Fibroblast of lung (primary cell): ENCODE measurements around the gene CIB1.

ENCODE experiments used
- EZH2 ChIP-seq: IDR thresholded peaks from 2 replicates; pipeline ENCODE4 v1.5.1; 2012; ENCODE audit warnings: low read length, control low read depth, mild to moderate bottlenecking; ENCODE audit errors: missing control alignments
- TF ChIP-seq, protein P1 (sequence below), 2 donors: IDR thresholded peaks in 1 of 2; conservative IDR thresholded peaks in 1 of 2; 1 replicate in 1 of 2; 2 replicates in 1 of 2; pipeline ENCODE4 v1.5.1; 2011 to 2012; ENCODE audit warnings: low read length in 2 of 2, control low read depth in 1 of 2, inconsistent platforms in 1 of 2, low read depth in 1 of 2, mild to moderate bottlenecking in 1 of 2

DNA sequence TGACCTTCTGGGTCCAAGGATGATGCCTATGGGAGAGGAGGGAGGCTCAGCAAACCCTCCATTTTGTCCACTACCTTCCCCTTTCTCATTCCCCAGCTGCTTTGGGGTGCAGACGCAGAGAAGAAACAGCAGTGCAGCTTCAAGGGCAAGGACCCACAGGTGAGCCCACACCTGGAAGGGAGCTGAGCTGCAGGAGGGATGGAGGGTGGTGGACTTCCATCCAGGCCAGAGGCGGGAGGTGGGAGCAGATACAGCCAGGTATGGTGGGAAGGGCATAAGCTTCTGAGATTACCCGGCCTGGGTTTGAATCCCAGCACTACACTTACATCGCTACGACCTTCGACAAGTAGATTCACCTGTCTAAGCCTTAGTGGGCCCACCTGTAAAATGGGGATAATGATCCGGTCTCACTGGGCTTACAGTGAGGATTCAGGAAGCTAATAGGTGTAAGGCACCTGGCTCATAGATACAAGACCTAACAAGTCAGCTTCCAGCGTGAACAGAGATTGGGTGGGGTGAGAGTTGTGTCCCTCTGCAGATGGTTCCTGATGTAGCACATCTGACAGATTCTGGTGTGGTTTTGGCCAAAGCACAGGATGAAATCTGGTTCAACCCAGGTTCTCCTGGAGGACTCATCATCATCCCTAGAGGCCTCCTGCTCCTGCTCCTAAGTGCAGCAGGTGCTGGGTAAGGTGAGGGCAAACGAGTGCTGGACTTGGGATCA, 15.9 kb downstream of the CIB1 start:
- TF ChIP-seq, protein P1, sequence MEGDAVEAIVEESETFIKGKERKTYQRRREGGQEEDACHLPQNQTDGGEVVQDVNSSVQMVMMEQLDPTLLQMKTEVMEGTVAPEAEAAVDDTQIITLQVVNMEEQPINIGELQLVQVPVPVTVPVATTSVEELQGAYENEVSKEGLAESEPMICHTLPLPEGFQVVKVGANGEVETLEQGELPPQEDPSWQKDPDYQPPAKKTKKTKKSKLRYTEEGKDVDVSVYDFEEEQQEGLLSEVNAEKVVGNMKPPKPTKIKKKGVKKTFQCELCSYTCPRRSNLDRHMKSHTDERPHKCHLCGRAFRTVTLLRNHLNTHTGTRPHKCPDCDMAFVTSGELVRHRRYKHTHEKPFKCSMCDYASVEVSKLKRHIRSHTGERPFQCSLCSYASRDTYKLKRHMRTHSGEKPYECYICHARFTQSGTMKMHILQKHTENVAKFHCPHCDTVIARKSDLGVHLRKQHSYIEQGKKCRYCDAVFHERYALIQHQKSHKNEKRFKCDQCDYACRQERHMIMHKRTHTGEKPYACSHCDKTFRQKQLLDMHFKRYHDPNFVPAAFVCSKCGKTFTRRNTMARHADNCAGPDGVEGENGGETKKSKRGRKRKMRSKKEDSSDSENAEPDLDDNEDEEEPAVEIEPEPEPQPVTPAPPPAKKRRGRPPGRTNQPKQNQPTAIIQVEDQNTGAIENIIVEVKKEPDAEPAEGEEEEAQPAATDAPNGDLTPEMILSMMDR (conservative IDR thresholded peaks at IDR 0.05 in 1 of 2, IDR thresholded peaks at IDR 0.05 in 1 of 2; ENCODE audit: low read depth in 1 of 2, low read length in 2 of 2) = no peak
- TF ChIP-seq EZH2 = no peak
